Loucy (cell line): ENCODE measurements around the gene CFAP54.
A peak's percentile ranks its signal among the peaks of the same experiment; 100 is the strongest.

Source experiments
- H2AFZ ChIP-seq: fragments of 200-600 bp; sonication (generic); 2 replicates; pipeline ENCODE4 v1.6.0; 2016; ENCODE audit warnings: antibody characterized with exemption, mild to moderate bottlenecking, low read length, moderate library complexity
- H3F3A ChIP-seq: fragments of 200-600 bp; 2 replicates; pipeline ENCODE4 v1.6.0; 2016; ENCODE audit warnings: antibody characterized with exemption, low read depth, mild to moderate bottlenecking
- H3K27me3 ChIP-seq: fragments of 200-600 bp; sonication (generic); 2 replicates; pipeline ENCODE4 v1.6.1; 2014; ENCODE audit warnings: low read length, mild to moderate bottlenecking; ENCODE audit not compliant: insufficient read depth, poor library complexity, severe bottlenecking
- H3K36me3 ChIP-seq: fragments of 200-600 bp; sonication (generic); 2 replicates; pipeline ENCODE4 v1.6.1; 2016; ENCODE audit warnings: low read length; ENCODE audit not compliant: insufficient read depth
- H3K4me1 ChIP-seq: fragments of 200-600 bp; sonication (generic); 2 replicates; pipeline ENCODE4 v1.5.1; 2014; ENCODE audit warnings: low read length, mild to moderate bottlenecking; ENCODE audit not compliant: insufficient read depth, poor library complexity, severe bottlenecking
- H3K4me2 ChIP-seq: fragments of 200-600 bp; sonication (generic); 2 replicates; pipeline ENCODE4 v1.6.0; 2014; ENCODE audit warnings: antibody characterized with exemption, low read length, low read depth, mild to moderate bottlenecking; ENCODE audit not compliant: poor library complexity, severe bottlenecking
- H3K4me3 ChIP-seq: fragments of 200-600 bp; sonication (generic); 2 replicates; pipeline ENCODE4 v1.5.1; 2014; ENCODE audit warnings: low read length, mild to moderate bottlenecking, mixed read lengths; ENCODE audit not compliant: poor library complexity, severe bottlenecking
- H3K79me2 ChIP-seq: fragments of 200-600 bp; sonication (generic); 2 replicates; pipeline ENCODE4 v1.6.1; 2014; ENCODE audit warnings: low read length; ENCODE audit not compliant: insufficient read depth
- H3K9ac ChIP-seq: fragments of 200-600 bp; sonication (generic); 2 replicates; pipeline ENCODE4 v1.6.0; 2014; ENCODE audit warnings: mild to moderate bottlenecking, low read depth, low read length, moderate library complexity; ENCODE audit not compliant: poor library complexity, severe bottlenecking
- H3K9me2 ChIP-seq: fragments of 200-600 bp; sonication (generic); replicated peaks from 2 replicates; pipeline ENCODE4 v1.6.1; 2016; ENCODE audit warnings: low read depth, low read length, mixed read lengths
- H3K9me3 ChIP-seq: fragments of 200-600 bp; sonication (generic); 2 replicates; pipeline ENCODE4 v1.6.1; 2014; ENCODE audit warnings: mild to moderate bottlenecking, antibody characterized with exemption, low read length, low read depth; ENCODE audit not compliant: insufficient read depth
- H4K20me1 ChIP-seq: fragments of 200-600 bp; sonication (generic); 2 replicates; pipeline ENCODE4 v1.6.0; 2014; ENCODE audit warnings: antibody characterized with exemption, low read length, mild to moderate bottlenecking; ENCODE audit not compliant: insufficient read depth, poor library complexity, severe bottlenecking
- CTCF ChIP-seq: fragments of 200-600 bp; sonication (generic); conservative IDR thresholded peaks from 2 replicates; pipeline ENCODE4 v1.5.1; 2014; ENCODE audit warnings: mild to moderate bottlenecking, antibody characterized with exemption, low read length
- EZH2phosphoT487 ChIP-seq: fragments of 200-600 bp; IDR thresholded peaks from 2 replicates; pipeline ENCODE4 v1.6.1; 2018; ENCODE audit warnings: antibody characterized with exemption, mild to moderate bottlenecking, moderate library complexity, borderline replicate concordance

CFAP54 gene

GRCh38 chr12:96489392-96490056 is at the start of gene CFAP54:
Gene CFAP54 (plus strand): TSS chr12:96489577. CDS start chr12:96489610, 33 bp downstream.
- no peak for TF ChIP-seq EZH2phosphoT487
- TF ChIP-seq CTCF = peak; percentile 78
- H3K27me3 ChIP-seq = no peaks in the 10 kb centered on the region
- H4K20me1 ChIP-seq = no peaks in the 10 kb centered on the region
- H3F3A ChIP-seq = no peaks in the 10 kb centered on the region
- no peaks in the 10 kb centered on the region for H3K4me1 ChIP-seq
- peak within 1 kb of the TSS; percentile 67 for H3K4me3 ChIP-seq
- no peaks in the 10 kb centered on the region for H3K36me3 ChIP-seq
- peak within 1 kb of the TSS; percentile 90 for H2AFZ ChIP-seq
- no peak within 1 kb of the TSS for H3K9ac ChIP-seq
- H3K4me2 ChIP-seq = peak within 1 kb of the TSS; percentile 73
- H3K9me3 ChIP-seq = no peaks in the 10 kb centered on the region
- no peaks in the 10 kb centered on the region for H3K79me2 ChIP-seq
- no peaks in the 10 kb centered on the region for H3K9me2 ChIP-seq

- H3K9me2 ChIP-seq = no peaks in the 10 kb centered on the region
- H4K20me1 ChIP-seq = no peaks in the 10 kb centered on the region
- no peaks in the 10 kb centered on the region for H3K27me3 ChIP-seq
- no peak overlapping the region for H2AFZ ChIP-seq
- peaks cover 38% of the 10 kb centered on the region for H3K4me1 ChIP-seq
- H3K4me3 ChIP-seq = no peak overlapping the region
- no peaks in the 10 kb centered on the region for H3K36me3 ChIP-seq
- H3K4me2 ChIP-seq = no peak overlapping the region
- H3K79me2 ChIP-seq = no peaks in the 10 kb centered on the region
- H3F3A ChIP-seq = peaks cover 11% of the 10 kb centered on the region
- TF ChIP-seq CTCF (no peak), EZH2phosphoT487 (no peak)
- no peak overlapping the region for H3K9ac ChIP-seq
- no peaks in the 10 kb centered on the region; the same call in 1 of the 2 replicates for H3K9me3 ChIP-seq
Measured at GRCh38 chr12:96441816-96442215, 47.6 kb upstream of the CFAP54 start.

- no peaks in the 10 kb centered on the region for H4K20me1 ChIP-seq
- no peaks in the 10 kb centered on the region for H3K36me3 ChIP-seq
- H3K9me3 ChIP-seq = no peaks in the 10 kb centered on the region; the same call in 1 of the 2 replicates
Measured at GRCh38 chr12:96442906-96443305, 46.5 kb upstream of the CFAP54 start.

More at GRCh38 chr12:96442906-96443305, 46.5 kb upstream of the CFAP54 start:
- H3K4me1 ChIP-seq = peaks cover 45% of the 10 kb centered on the region
- H3K79me2 ChIP-seq = no peaks in the 10 kb centered on the region
- H3K4me3 ChIP-seq = no peak overlapping the region
- no peak overlapping the region for H2AFZ ChIP-seq
- peaks cover 11% of the 10 kb centered on the region for H3F3A ChIP-seq
- H3K4me2 ChIP-seq = no peak overlapping the region
- no peak overlapping the region for H3K9ac ChIP-seq
- H3K9me2 ChIP-seq = no peaks in the 10 kb centered on the region
- no peak for TF ChIP-seq EZH2phosphoT487
- no peak for TF ChIP-seq CTCF
- H3K27me3 ChIP-seq = no peaks in the 10 kb centered on the region
